Esophagus squamous epithelium (tissue), 5 donors: ENCODE data around the gene FBXL7. TPM values are rescaled to one million over a fixed set of nuclear protein-coding genes. Genes with fewer than 3 reads are reported as not detected.

Experiments used
- DNase-seq: peaks from one replicate; lab custom pipeline; 2025; lab: John Stamatoyannopoulos, UW
- H3K27ac ChIP-seq, 4 donors: fragments of 200-600 bp; sonication (generic); one replicate each; pipeline ENCODE4 v1.5.1; 2016 to 2019; ENCODE audit warnings: mild to moderate bottlenecking in 1 of 4
- H3K27me3 ChIP-seq, 4 donors: fragments of 200-600 bp; sonication (generic); 1 replicate in 3 of 4; 2 replicates in 1 of 4; pipeline versions ENCODE4 v1.5.1 to v1.6.0; 2017 to 2021; ENCODE audit warnings: antibody characterized with exemption in 1 of 4
- H3K36me3 ChIP-seq, 3 donors: fragments of 200-600 bp; sonication (generic); one replicate each; pipeline ENCODE4 v1.5.1; 2016 to 2019
- H3K4me1 ChIP-seq, 3 donors: fragments of 200-600 bp; sonication (generic); one replicate each; pipeline ENCODE4 v1.5.1; 2017 to 2019
- H3K4me3 ChIP-seq, 4 donors: fragments of 200-600 bp; sonication (generic); 1 replicate in 3 of 4; 2 replicates in 1 of 4; pipeline ENCODE4 v1.5.1; 2016 to 2019; ENCODE audit warnings: mild to moderate bottlenecking in 2 of 4, moderate library complexity in 1 of 4
- H3K9me3 ChIP-seq, 3 donors: fragments of 200-600 bp; sonication (generic); one replicate each; pipeline ENCODE4 v1.5.1; 2016 to 2019
- POLR2A ChIP-seq, 4 donors: fragments of 450-650 bp; IDR thresholded peaks; one replicate each; pipeline ENCODE4 v1.6.1; 2017; ENCODE audit warnings: antibody characterized with exemption in 4 of 4, mild to moderate bottlenecking in 4 of 4, moderate library complexity in 3 of 4
- WGBS, 2 donors: methylation state at CpG; one replicate each; pipeline ENCODE4 v1.1.5; 2018; 5-methylcytosine and 5-hydroxymethylcytosine counted together
- intact Hi-C: fragments of 100-400 bp; cut with DNase I; formaldehyde crosslinking; loops from one replicate; pipeline ENCODE4 v1.15.0; 2022
- total RNA-seq, 4 donors: library from RNA; depleted of rRNA; stranded (reverse); fragments of >200 nt; gene quantifications; one replicate each; pipeline ENCODE4 v1.1.0, GENCODE V29; 2016
- TF ChIP-seq, protein P1 (sequence below), 6 experiments: fragments of 450-650 bp in 4 of 6; fragments of 200-600 bp in 2 of 6; sonication (generic) in 2 of 6; IDR thresholded peaks; one replicate each; pipeline ENCODE4 v1.5.1; 2016 to 2019; ENCODE audit warnings: antibody characterized with exemption in 6 of 6, mild to moderate bottlenecking in 4 of 6, moderate library complexity in 4 of 6
- donor health status: DM: yes; HTN: yes; CAD: no.

Gene FBXL7
- total RNA-seq, 4 donors from 2014 or later = 0.68 to 15.1 (median 2.8) TPM

DNA sequence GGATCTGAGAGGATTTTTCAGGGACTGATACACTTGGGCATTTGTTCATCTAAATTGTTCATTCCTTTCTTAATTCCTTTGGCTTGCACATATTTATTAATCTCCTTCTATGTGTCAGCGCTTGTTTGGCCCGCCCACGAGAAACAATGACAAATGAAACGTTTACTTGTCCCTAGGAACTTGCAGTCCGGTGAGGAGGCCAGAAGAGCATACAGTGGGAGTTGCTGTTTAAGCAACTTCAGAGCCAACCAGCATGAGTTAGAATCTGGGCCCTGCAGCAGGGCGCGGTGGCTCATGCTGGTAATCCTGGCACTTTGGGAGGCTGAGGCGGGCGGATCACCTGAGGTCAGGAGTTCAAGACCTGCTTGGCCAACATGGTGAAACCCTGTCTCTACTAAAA, 18.8 kb downstream of the FBXL7 start:
- Histone ChIP-seq H3K4me3 (no peak overlapping the region), H3K27ac (no peak overlapping the region), H3K36me3 (no peaks in the 10 kb centered on the region), H3K27me3 (no peaks in the 10 kb centered on the region), H3K9me3 (no peaks in the 10 kb centered on the region), H3K4me1 (peaks cover 0 to 20% (median 4%) of the 10 kb centered on the region in 3 donors)
- TF ChIP-seq POLR2A (IDR thresholded peaks at IDR 0.05) = no peak
- TF ChIP-seq, protein P1, sequence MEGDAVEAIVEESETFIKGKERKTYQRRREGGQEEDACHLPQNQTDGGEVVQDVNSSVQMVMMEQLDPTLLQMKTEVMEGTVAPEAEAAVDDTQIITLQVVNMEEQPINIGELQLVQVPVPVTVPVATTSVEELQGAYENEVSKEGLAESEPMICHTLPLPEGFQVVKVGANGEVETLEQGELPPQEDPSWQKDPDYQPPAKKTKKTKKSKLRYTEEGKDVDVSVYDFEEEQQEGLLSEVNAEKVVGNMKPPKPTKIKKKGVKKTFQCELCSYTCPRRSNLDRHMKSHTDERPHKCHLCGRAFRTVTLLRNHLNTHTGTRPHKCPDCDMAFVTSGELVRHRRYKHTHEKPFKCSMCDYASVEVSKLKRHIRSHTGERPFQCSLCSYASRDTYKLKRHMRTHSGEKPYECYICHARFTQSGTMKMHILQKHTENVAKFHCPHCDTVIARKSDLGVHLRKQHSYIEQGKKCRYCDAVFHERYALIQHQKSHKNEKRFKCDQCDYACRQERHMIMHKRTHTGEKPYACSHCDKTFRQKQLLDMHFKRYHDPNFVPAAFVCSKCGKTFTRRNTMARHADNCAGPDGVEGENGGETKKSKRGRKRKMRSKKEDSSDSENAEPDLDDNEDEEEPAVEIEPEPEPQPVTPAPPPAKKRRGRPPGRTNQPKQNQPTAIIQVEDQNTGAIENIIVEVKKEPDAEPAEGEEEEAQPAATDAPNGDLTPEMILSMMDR (IDR thresholded peaks at IDR 0.05) = no peak
- WGBS, 2 donors = 41 to 57% methylated on average over 8 to 9 of the region's 9 CpGs
- intact Hi-C loops = no loop called here
- DNase-seq = no peak

- Histone ChIP-seq H3K36me3 (no peaks in the 10 kb centered on the region), H3K27me3 (no peaks in the 10 kb centered on the region), H3K4me3 (no peak overlapping the region), H3K27ac (no peak overlapping the region), H3K9me3 (no peaks in the 10 kb centered on the region), H3K4me1 (peaks cover 0 to 20% (median 6%) of the 10 kb centered on the region in 3 donors)
- intact Hi-C loops = no loop called here
- 76 to 96% methylated on average over 5 of the region's 5 CpGs for WGBS, 2 donors
- TF ChIP-seq POLR2A (IDR thresholded peaks at IDR 0.05) = no peak
- TF ChIP-seq, protein P1 (IDR thresholded peaks at IDR 0.05) = no peak
- no peak for DNase-seq
Observed at GRCh38 chr5:15520856-15521255, 20.9 kb downstream of the FBXL7 start.

GRCh38 chr5:15521381-15522186, 21.6 kb downstream of the FBXL7 start:
- Histone ChIP-seq H3K9me3 (no peaks in the 10 kb centered on the region), H3K27me3 (no peaks in the 10 kb centered on the region), H3K4me3 (no peak overlapping the region), H3K27ac (no peak overlapping the region), H3K4me1 (peaks cover 0 to 27% (median 9%) of the 10 kb centered on the region in 3 donors), H3K36me3 (no peaks in the 10 kb centered on the region)
- intact Hi-C loops = no loop called here
- no peak for TF ChIP-seq POLR2A (IDR thresholded peaks at IDR 0.05)
- TF ChIP-seq, protein P1 (IDR thresholded peaks at IDR 0.05) = no peak
- DNase-seq = no peak
- WGBS, 2 donors = 56 to 58% methylated on average over 8 of the region's 8 CpGs

GRCh38 chr5:15522187-15522520, 22.2 kb downstream of the FBXL7 start:
- TF ChIP-seq POLR2A (IDR thresholded peaks at IDR 0.05) = no peak
- TF ChIP-seq, protein P1 (IDR thresholded peaks at IDR 0.05) = no peak
- H3K4me1 ChIP-seq = peaks cover 0 to 27% (median 9%) of the 10 kb centered on the region in 3 donors
- H3K27ac ChIP-seq = no peak overlapping the region
- H3K9me3 ChIP-seq = no peaks in the 10 kb centered on the region
- H3K4me3 ChIP-seq = no peak overlapping the region
- H3K27me3 ChIP-seq = no peaks in the 10 kb centered on the region
- intact Hi-C loops = no loop called here
- no peak for DNase-seq
- WGBS, 2 donors = 41 to 49% methylated on average over 3 of the region's 3 CpGs
- no peaks in the 10 kb centered on the region for H3K36me3 ChIP-seq

DNA sequence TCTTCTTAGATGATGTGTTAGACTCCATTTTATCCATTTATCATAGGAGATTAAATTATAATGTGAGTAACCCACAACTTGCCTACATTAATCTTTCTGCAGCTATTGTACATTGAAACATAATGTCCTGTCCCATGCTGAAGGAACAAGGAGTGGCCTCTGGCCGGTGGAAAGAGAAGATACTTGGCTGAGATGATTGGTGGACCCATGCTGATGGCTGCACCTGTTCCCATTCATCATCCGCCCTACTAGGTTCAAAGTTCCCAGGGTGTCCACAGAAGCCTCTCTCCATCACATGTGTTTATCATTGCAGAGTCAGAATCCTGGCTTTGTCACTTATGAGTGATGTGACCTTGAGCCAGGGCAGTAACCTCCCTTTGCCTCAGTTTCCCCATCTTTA, 24.7 kb downstream of the FBXL7 start:
- no peak overlapping the region for H3K27ac ChIP-seq
- H3K4me1 ChIP-seq = peaks cover 0 to 15% (median 5%) of the 10 kb centered on the region in 3 donors
- 67 to 83% methylated on average over 2 of the region's 2 CpGs for WGBS, 2 donors
- DNase-seq = no peak
- no peak overlapping the region for H3K4me3 ChIP-seq
- TF ChIP-seq POLR2A (IDR thresholded peaks at IDR 0.05) = no peak
- TF ChIP-seq, protein P1 (IDR thresholded peaks at IDR 0.05) = no peak
- intact Hi-C loops = no loop called here
- H3K9me3 ChIP-seq = no peaks in the 10 kb centered on the region
- no peaks in the 10 kb centered on the region for H3K36me3 ChIP-seq
- no peaks in the 10 kb centered on the region for H3K27me3 ChIP-seq
